Left cardiac atrium (tissue), 2 donors: Measurements from ENCODE around the gene LCK. TPM values are rescaled to one million over a fixed set of nuclear protein-coding genes. Genes with fewer than 3 reads are reported as not detected.

Experiments
- total RNA-seq, 2 donors: library from RNA; stranded (reverse); fragmentation: NEBNext Ultra II Directional; extraction: Animal tissue kit (Norgen Biotek cat#: 25700); gene quantifications; one replicate each; pipeline ENCODE4 v1.2.1, GENCODE V29; 2021
- donor health status: DM: no; HTN: yes; CAD: no; lungs with severe emphysema.
- donor health status: DM: yes; HTN: yes; CAD: no.

Gene LCK
- total RNA-seq, 2 donors from 2014 or later, result 1.2 to 2.6 TPM

Other genes starting within 250 kb of the LCK start
- gene KHDRBS1, start 237.4 kb upstream of the LCK start, total RNA-seq, result 10 to 100 TPM; 57.2 to 76.6 TPM
- gene TMEM39B, start 178.3 kb upstream of the LCK start, total RNA-seq, result 1 to 10 TPM; 8.2 to 9.5 TPM
- 10 to 100 TPM; 59.3 to 73.3 TPM for gene KPNA6, start 143.2 kb upstream of the LCK start, total RNA-seq
- 10 to 100 TPM; 20.3 to 35.6 TPM for gene TXLNA, start 71.6 kb upstream of the LCK start, total RNA-seq
- 10 to 100 TPM in 1 of 2 donors, 1 to 10 TPM in 1; 7.5 to 13.8 TPM for gene CCDC28B, start 50.7 kb upstream of the LCK start, total RNA-seq
- under 1 TPM; 0.76 to 0.97 TPM for gene IQCC, start 45.6 kb upstream of the LCK start, total RNA-seq
- not detected for gene DCDC2B, start 42.2 kb upstream of the LCK start, total RNA-seq
- 1 to 10 TPM; 8.8 to 9.9 TPM for gene TMEM234, start 28.9 kb upstream of the LCK start, total RNA-seq
- gene EIF3I, start 28.9 kb upstream of the LCK start, total RNA-seq, result 100 to 1,000 TPM in 1 of 2 donors, 10 to 100 TPM in 1; 95.1 to 110 TPM
- 1 to 10 TPM; 5.5 to 9.8 TPM for gene FAM167B, start 4.0 kb upstream of the LCK start, total RNA-seq
- 10 to 100 TPM; 34.8 to 34.9 TPM for gene HDAC1, start 40.8 kb downstream of the LCK start, total RNA-seq
- 10 to 100 TPM; 34.5 to 53.9 TPM for gene MARCKSL1, start 85.0 kb downstream of the LCK start, total RNA-seq
- 1 to 10 TPM; 1.8 to 2.6 TPM for gene FAM229A, start 111.2 kb downstream of the LCK start, total RNA-seq
- gene TSSK3, start 111.3 kb downstream of the LCK start, total RNA-seq, result under 1 TPM; 0.44 to 0.79 TPM
- 10 to 100 TPM; 42.2 to 43.8 TPM for gene BSDC1, start 143.2 kb downstream of the LCK start, total RNA-seq
- gene ZBTB8B, start 213.8 kb downstream of the LCK start, total RNA-seq, result under 1 TPM in 1 of 2 donors, not detected in 1; 0.03 TPM